Mesothelial cell of epicardium (in vitro differentiated cells): ENCODE measurements around the gene EFS. TPM values are rescaled to one million over a fixed set of nuclear protein-coding genes. Genes with fewer than 3 reads are reported as not detected.
A peak's percentile ranks its signal among the peaks of the same experiment; 100 is the strongest.

Experiments used
- DNase-seq, 2 experiments: peaks; one replicate each; pipeline ENCODE4 v3.0.0; 2021; ENCODE audit warnings: low spot score in 2 of 2; ENCODE audit not compliant: unreplicated experiment in 2 of 2
- H3K27ac Mint-ChIP-seq: 2 replicates; pipeline ENCODE4 v1.8.0; 2021; ENCODE audit warnings: mixed read lengths
- H3K27me3 Mint-ChIP-seq: 2 replicates; pipeline ENCODE4 v1.8.0; 2021; ENCODE audit warnings: low read depth, mixed read lengths
- H3K36me3 Mint-ChIP-seq: 2 replicates; pipeline ENCODE4 v1.8.0; 2021; ENCODE audit warnings: mixed read lengths
- H3K4me1 Mint-ChIP-seq: 2 replicates; pipeline ENCODE4 v1.8.0; 2021; ENCODE audit warnings: mixed read lengths
- H3K4me3 Mint-ChIP-seq: 2 replicates; pipeline ENCODE4 v1.8.0; 2021; ENCODE audit warnings: mild to moderate bottlenecking, moderate library complexity, mixed read lengths
- H3K9me3 Mint-ChIP-seq: 2 replicates; pipeline ENCODE4 v1.8.0; 2021; ENCODE audit warnings: mixed read lengths
- total RNA-seq: library from RNA; stranded (reverse); gene quantifications from 3 replicates; pipeline ENCODE4 v1.2.1, GENCODE V29; 2021
- TF ChIP-seq, protein P1 (sequence below): fragments of 200-600 bp; sonication (generic); IDR thresholded peaks from one replicate; pipeline ENCODE4 v1.5.0; 2021; ENCODE audit warnings: antibody characterized with exemption; ENCODE audit not compliant: unreplicated experiment

Gene EFS, protein sequence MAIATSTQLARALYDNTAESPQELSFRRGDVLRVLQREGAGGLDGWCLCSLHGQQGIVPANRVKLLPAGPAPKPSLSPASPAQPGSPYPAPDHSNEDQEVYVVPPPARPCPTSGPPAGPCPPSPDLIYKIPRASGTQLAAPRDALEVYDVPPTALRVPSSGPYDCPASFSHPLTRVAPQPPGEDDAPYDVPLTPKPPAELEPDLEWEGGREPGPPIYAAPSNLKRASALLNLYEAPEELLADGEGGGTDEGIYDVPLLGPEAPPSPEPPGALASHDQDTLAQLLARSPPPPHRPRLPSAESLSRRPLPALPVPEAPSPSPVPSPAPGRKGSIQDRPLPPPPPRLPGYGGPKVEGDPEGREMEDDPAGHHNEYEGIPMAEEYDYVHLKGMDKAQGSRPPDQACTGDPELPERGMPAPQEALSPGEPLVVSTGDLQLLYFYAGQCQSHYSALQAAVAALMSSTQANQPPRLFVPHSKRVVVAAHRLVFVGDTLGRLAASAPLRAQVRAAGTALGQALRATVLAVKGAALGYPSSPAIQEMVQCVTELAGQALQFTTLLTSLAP
- 76.8 to 82.1 TPM (median 81.2 TPM) in 3 replicates for total RNA-seq

- Mint-ChIP-seq H3K27me3 (no peaks in the 10 kb centered on the region), H3K4me3 (peak within 1 kb of the TSS; percentile 94), H3K27ac (peak within 1 kb of the TSS; percentile 98), H3K9me3 (no peaks in the 10 kb centered on the region), H3K4me1 (peaks cover 34% of the 10 kb centered on the region), H3K36me3 (peaks cover 2% of the 10 kb centered on the region)
- TF ChIP-seq, protein P1, sequence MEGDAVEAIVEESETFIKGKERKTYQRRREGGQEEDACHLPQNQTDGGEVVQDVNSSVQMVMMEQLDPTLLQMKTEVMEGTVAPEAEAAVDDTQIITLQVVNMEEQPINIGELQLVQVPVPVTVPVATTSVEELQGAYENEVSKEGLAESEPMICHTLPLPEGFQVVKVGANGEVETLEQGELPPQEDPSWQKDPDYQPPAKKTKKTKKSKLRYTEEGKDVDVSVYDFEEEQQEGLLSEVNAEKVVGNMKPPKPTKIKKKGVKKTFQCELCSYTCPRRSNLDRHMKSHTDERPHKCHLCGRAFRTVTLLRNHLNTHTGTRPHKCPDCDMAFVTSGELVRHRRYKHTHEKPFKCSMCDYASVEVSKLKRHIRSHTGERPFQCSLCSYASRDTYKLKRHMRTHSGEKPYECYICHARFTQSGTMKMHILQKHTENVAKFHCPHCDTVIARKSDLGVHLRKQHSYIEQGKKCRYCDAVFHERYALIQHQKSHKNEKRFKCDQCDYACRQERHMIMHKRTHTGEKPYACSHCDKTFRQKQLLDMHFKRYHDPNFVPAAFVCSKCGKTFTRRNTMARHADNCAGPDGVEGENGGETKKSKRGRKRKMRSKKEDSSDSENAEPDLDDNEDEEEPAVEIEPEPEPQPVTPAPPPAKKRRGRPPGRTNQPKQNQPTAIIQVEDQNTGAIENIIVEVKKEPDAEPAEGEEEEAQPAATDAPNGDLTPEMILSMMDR: no peak
- peak in 1 of 2 experiments; percentile 77 for DNase-seq
Observed at GRCh38 chr14:23365036-23365731, at the start of gene EFS. EFS (minus strand) TSS chr14:23365172; CDS start chr14:23365025, 147 bp downstream.

DNA sequence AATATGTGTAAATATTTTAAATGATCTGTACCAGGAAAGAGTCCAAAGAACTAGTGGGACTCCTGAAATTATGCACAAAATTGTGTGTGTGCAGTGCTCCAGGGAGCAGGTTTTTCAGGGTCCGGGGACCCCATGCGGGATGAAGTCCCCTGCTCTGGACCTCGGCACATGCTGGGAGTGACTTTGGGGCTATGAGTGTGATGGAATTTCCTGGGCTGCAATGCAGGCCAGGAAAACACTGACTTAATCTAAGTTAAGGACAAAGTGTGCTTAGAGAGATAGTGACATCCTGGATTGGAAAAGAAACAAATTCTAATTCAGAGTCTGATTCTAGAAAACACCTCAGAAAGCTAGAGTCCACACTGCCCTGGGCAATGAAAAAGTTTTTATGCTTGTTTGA is 49.3 kb upstream of the EFS start:
- no peak overlapping the region for H3K27ac Mint-ChIP-seq
- TF ChIP-seq, protein P1: no peak
- H3K4me1 Mint-ChIP-seq: no peaks in the 10 kb centered on the region
- no peaks in the 10 kb centered on the region for H3K36me3 Mint-ChIP-seq
- no peak overlapping the region for H3K4me3 Mint-ChIP-seq
- no peak for DNase-seq
- no peaks in the 10 kb centered on the region for H3K9me3 Mint-ChIP-seq
- H3K27me3 Mint-ChIP-seq: peaks cover 19% of the 10 kb centered on the region

DNA sequence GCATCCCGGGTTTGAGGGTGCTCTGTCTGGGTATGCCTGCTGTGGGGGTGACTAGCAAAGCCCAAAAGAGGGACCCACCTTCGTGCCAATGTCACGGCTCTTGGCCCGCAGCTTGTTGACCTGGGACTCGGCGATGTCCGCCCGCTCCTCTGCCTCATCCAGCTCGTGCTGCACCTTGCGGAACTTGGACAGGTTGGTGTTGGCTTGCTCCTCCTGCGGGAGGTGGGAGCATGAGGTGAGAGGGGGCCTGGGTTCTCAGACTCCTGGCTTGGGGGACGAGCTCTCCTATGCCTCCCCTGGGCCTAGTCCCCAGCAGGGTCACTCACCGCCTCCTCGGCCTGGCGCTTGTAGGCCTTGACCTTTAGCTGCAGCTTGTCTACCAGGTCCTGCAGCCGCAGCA is 48.7 kb upstream of the EFS start:
- Mint-ChIP-seq H3K9me3 (no peaks in the 10 kb centered on the region), H3K4me3 (no peak overlapping the region), H3K27ac (no peak overlapping the region), H3K4me1 (no peaks in the 10 kb centered on the region), H3K36me3 (no peaks in the 10 kb centered on the region), H3K27me3 (peaks cover 16% of the 10 kb centered on the region)
- DNase-seq: no peak
- TF ChIP-seq, protein P1: no peak

GRCh38 chr14:23411563-23412525 is 46.9 kb upstream of the EFS start:
- DNase-seq: no peak
- H3K4me1 Mint-ChIP-seq: no peaks in the 10 kb centered on the region
- H3K27me3 Mint-ChIP-seq: peaks cover 20% of the 10 kb centered on the region
- H3K27ac Mint-ChIP-seq: no peak overlapping the region
- H3K4me3 Mint-ChIP-seq: no peak overlapping the region
- no peaks in the 10 kb centered on the region for H3K36me3 Mint-ChIP-seq
- H3K9me3 Mint-ChIP-seq: no peaks in the 10 kb centered on the region
- TF ChIP-seq, protein P1: no peak
